ENCODE results near the gene ZWILCH.

DNA sequence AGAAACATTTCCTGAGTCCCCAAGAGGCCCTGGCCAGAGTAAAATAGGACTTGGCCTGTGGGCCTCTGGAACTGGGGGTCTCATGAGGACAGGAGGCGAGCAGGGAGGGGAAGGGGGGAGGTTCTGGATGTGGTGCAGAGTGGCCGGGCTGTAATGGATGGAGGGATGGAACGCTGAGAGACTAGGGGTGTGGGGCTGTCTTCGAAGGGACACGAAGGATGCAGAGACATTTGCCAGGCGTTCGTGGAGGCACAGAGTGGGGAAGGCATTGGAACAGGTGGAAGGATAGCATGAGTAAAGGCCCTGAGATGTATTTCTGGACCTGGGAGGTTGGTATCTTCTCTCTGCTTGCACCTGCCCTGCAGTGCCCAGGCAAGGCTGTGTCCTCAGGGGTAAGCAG, 62.8 kb downstream of the ZWILCH start:
- TF ChIP-seq, protein P1, sequence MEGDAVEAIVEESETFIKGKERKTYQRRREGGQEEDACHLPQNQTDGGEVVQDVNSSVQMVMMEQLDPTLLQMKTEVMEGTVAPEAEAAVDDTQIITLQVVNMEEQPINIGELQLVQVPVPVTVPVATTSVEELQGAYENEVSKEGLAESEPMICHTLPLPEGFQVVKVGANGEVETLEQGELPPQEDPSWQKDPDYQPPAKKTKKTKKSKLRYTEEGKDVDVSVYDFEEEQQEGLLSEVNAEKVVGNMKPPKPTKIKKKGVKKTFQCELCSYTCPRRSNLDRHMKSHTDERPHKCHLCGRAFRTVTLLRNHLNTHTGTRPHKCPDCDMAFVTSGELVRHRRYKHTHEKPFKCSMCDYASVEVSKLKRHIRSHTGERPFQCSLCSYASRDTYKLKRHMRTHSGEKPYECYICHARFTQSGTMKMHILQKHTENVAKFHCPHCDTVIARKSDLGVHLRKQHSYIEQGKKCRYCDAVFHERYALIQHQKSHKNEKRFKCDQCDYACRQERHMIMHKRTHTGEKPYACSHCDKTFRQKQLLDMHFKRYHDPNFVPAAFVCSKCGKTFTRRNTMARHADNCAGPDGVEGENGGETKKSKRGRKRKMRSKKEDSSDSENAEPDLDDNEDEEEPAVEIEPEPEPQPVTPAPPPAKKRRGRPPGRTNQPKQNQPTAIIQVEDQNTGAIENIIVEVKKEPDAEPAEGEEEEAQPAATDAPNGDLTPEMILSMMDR (IDR thresholded peaks at IDR 0.05), result no peak
- no peak for TF ChIP-seq POLR2A (IDR thresholded peaks at IDR 0.05)
